ENCODE measurements around the gene PPRC1. TPM values are rescaled to one million over a fixed set of nuclear protein-coding genes. Genes with fewer than 3 reads are reported as not detected.

Gene PPRC1
- total and polyA plus RNA-seq, 2 donors (not counting 1 experiment from before 2014, with no cell fraction given), result 23.3 to 36.3 TPM

DNA sequence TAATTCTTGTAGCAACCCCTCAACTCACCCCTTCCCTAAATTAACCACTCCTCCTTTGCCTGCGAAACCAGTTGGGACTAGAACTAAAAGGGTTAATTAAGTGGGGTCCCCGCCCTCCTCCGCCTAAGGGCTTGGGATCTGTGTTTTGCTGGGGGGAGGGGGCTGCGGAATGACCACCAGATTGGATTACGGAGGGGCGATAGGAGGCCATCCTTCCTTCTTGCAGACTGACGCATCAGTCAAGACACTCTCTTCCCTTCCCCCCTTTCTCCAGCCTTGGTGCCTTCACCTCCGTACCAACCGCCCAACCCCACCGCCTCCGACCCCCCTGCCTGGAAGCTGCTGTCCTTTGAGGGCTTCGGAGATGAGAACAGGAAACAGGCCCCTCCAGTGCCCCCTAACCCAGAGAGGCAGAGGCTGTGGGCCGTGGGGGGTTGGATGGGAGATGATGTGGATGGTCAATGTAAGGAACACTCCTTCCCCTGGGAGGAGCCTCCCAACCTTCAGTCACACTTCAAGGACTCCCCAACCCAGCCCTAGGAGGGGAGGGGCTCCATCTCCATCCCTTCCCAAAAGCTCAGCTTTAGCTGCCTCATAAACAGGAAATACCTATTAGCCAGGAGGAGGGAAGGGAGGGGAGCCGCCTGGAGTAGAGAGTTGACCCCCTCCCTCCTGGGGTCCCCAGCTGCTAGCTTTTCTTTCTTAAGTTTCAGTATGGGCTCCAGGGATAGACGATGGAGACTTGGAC, 11.7 kb upstream of the PPRC1 start:
- CTCF ChIA-PET, result interaction anchor here (0.6 to 1.6 kb wide), 3 partner anchors 11 to 1123 kb away, joined by 3 to 9 read pairs (median 4); partner anchors contain the start of gene PPRC1
- H3K27me3 Mint-ChIP-seq, result no peaks in the 10 kb centered on the region
- H3K4me2 ChIP-seq (replicated peaks; ENCODE audit: low read depth, low read length, poor library complexity, severe bottlenecking), result peak overlapping the region; percentile 93
- H3K27me3 ChIP-seq (replicated peaks in 1 of 4; ENCODE audit: control extremely low read depth in 1 of 4, control insufficient read depth in 3 of 4, insufficient read depth in 4 of 4, low read length in 3 of 4), result no peaks in the 10 kb centered on the region
- H3K4me1 Mint-ChIP-seq, result peaks cover 47% of the 10 kb centered on the region
- peaks cover 37 to 47% of the 10 kb centered on the region in 2 donors for H3K4me1 ChIP-seq (ENCODE audit: control insufficient read depth in 2 of 2, insufficient read depth in 2 of 2, low read length in 2 of 2)
- H3K27ac ChIP-seq (ENCODE audit: low read length in 2 of 2), result peak overlapping the region; percentile 81 to 94
- no peak for ATAC-seq (ENCODE audit: low read depth)
- H3K36me3 ChIP-seq (replicated peaks in 1 of 2; ENCODE audit: control extremely low read depth in 1 of 2, control insufficient read depth in 1 of 2, extremely low read depth in 1 of 2, insufficient read depth in 2 of 2, low read length in 1 of 2), result no peaks in the 10 kb centered on the region
- H3K4me3 ChIP-seq (ENCODE audit: control extremely low read depth in 1 of 5, extremely low read depth in 1 of 5, insufficient read depth in 1 of 5, low read depth in 2 of 5, low read length in 4 of 5), result peak overlapping the region; percentile 71 to 95 (median 90)
- no peaks in the 10 kb centered on the region for H3K9me3 ChIP-seq (ENCODE audit: control extremely low read depth in 1 of 3, control insufficient read depth in 2 of 3, insufficient read depth in 1 of 3, low read length in 2 of 3)
- H3K9ac ChIP-seq (ENCODE audit: low read length), result peak overlapping the region; percentile 94
- peak overlapping the region; percentile 94 for H2AFZ ChIP-seq (ENCODE audit: insufficient read depth, low read depth, low read length, poor library complexity, severe bottlenecking)
- H3K9me3 Mint-ChIP-seq (ENCODE audit: insufficient read depth), result no peaks in the 10 kb centered on the region
- DNase-seq, result no peak
- H3K27ac Mint-ChIP-seq, result peak overlapping the region; percentile 99
- TF ChIP-seq EZH2 (IDR thresholded peaks at IDR 0.05; ENCODE audit: borderline replicate concordance, insufficient read depth, low read depth, low read length, poor library complexity, severe bottlenecking), result no peak
- TF ChIP-seq, protein P1, sequence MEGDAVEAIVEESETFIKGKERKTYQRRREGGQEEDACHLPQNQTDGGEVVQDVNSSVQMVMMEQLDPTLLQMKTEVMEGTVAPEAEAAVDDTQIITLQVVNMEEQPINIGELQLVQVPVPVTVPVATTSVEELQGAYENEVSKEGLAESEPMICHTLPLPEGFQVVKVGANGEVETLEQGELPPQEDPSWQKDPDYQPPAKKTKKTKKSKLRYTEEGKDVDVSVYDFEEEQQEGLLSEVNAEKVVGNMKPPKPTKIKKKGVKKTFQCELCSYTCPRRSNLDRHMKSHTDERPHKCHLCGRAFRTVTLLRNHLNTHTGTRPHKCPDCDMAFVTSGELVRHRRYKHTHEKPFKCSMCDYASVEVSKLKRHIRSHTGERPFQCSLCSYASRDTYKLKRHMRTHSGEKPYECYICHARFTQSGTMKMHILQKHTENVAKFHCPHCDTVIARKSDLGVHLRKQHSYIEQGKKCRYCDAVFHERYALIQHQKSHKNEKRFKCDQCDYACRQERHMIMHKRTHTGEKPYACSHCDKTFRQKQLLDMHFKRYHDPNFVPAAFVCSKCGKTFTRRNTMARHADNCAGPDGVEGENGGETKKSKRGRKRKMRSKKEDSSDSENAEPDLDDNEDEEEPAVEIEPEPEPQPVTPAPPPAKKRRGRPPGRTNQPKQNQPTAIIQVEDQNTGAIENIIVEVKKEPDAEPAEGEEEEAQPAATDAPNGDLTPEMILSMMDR (IDR thresholded peaks at IDR 0.05), result no peak
- POLR2A ChIA-PET, result interaction anchor here (0.8 to 1.4 kb wide), 2 partner anchors 11 to 303 kb away, joined by 4 read pairs; partner anchors contain the start of genes OGA and PPRC1
- peaks cover 18% of the 10 kb centered on the region for H4K20me1 ChIP-seq (ENCODE audit: control insufficient read depth, insufficient read depth, low read length, poor library complexity, severe bottlenecking)
- peak overlapping the region; percentile 97 for H3K4me3 Mint-ChIP-seq
- intact Hi-C loops (cut with micrococcal nuclease), result loop anchor here (1.0 to 2.0 kb wide), 4 partner anchors 11 to 302 kb away; partner anchors contain the start of genes HPS6, NOLC1 and OGA
- H3K79me2 ChIP-seq (ENCODE audit: control insufficient read depth, insufficient read depth, low read length), result peaks cover 50% of the 10 kb centered on the region
- WGBS (ENCODE audit: insufficient coverage), result 0% methylated on average over 5 of the region's 15 CpGs
